K562 (cell line): ENCODE data around the gene TRIM36.

Experiments used
- CHD2 ChIP-seq: IDR thresholded peaks from 2 replicates; pipeline ENCODE4 v1.6.1; 2011; ENCODE audit warnings: low read depth, low read length
- FOXK2 ChIP-seq, 2 experiments: fragments of 450-650 bp; IDR thresholded peaks in 1 of 2; conservative IDR thresholded peaks in 1 of 2; 2 replicates each; pipeline ENCODE4 v1.6.1; 2016; ENCODE audit warnings: low read depth in 2 of 2, mild to moderate bottlenecking in 1 of 2
- IRF2 ChIP-seq: sonication (generic); formaldehyde crosslinking; IDR thresholded peaks from 2 replicates; pipeline ENCODE4 v1.8.1; 2022; ENCODE audit warnings: mild to moderate bottlenecking, missing genetic modification reagents
- MYC ChIP-seq, 2 experiments: fragments of 250-450 bp in 1 of 2; sonication (Bioruptor Pico) in 1 of 2; IDR thresholded peaks; 2 replicates each; pipeline versions ENCODE4 v1.5.1 to v1.6.1; 2012 to 2021; ENCODE audit warnings: low read depth in 2 of 2, borderline replicate concordance in 1 of 2, improper control_type of control experiment in 1 of 2, low read length in 1 of 2, mild to moderate bottlenecking in 1 of 2, moderate library complexity in 1 of 2
- POLR2A ChIP-seq: fragments of 450-650 bp; conservative IDR thresholded peaks from 2 replicates; pipeline ENCODE4 v1.6.1; 2016
- TF ChIP-seq, protein P1 (sequence below), 3 experiments: IDR thresholded peaks in 2 of 3; conservative IDR thresholded peaks in 1 of 3; 2 replicates each; pipeline ENCODE4 v1.5.1; 2011 to 2012; ENCODE audit warnings: low read length in 3 of 3, mild to moderate bottlenecking in 3 of 3, control low read depth in 2 of 3, improper control_type of control experiment in 1 of 3, inconsistent platforms in 1 of 3, low read depth in 1 of 3, mixed read lengths in 1 of 3, moderate library complexity in 1 of 3; ENCODE audit not compliant: insufficient read depth in 2 of 3

- TF ChIP-seq CHD2 (no peak), POLR2A (no peak), MYC (IDR thresholded peaks at IDR 0.05; ENCODE audit: low read depth, low read length) (no peak), MYC (CRISPR knock-in tag; IDR thresholded peaks at IDR 0.05; ENCODE audit: borderline replicate concordance, low read depth) (no peak), FOXK2 (conservative IDR thresholded peaks at IDR 0.05 in 1 of 2, IDR thresholded peaks at IDR 0.05 in 1 of 2; ENCODE audit: low read depth in 2 of 2) (no peak), IRF2 (CRISPR knock-in tag) (no peak)
- TF ChIP-seq, protein P1, sequence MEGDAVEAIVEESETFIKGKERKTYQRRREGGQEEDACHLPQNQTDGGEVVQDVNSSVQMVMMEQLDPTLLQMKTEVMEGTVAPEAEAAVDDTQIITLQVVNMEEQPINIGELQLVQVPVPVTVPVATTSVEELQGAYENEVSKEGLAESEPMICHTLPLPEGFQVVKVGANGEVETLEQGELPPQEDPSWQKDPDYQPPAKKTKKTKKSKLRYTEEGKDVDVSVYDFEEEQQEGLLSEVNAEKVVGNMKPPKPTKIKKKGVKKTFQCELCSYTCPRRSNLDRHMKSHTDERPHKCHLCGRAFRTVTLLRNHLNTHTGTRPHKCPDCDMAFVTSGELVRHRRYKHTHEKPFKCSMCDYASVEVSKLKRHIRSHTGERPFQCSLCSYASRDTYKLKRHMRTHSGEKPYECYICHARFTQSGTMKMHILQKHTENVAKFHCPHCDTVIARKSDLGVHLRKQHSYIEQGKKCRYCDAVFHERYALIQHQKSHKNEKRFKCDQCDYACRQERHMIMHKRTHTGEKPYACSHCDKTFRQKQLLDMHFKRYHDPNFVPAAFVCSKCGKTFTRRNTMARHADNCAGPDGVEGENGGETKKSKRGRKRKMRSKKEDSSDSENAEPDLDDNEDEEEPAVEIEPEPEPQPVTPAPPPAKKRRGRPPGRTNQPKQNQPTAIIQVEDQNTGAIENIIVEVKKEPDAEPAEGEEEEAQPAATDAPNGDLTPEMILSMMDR (IDR thresholded peaks at IDR 0.05 in 2 of 3, conservative IDR thresholded peaks at IDR 0.05 in 1 of 3; ENCODE audit: insufficient read depth in 2 of 3, low read depth in 1 of 3, low read length in 3 of 3): no peak
Measured at GRCh38 chr5:115196161-115196560, 26.5 kb upstream of the TRIM36 start.
